ENCODE results near the gene SARM1. TPM values are rescaled to one million over a fixed set of nuclear protein-coding genes. Genes with fewer than 3 reads are reported as not detected.

The SARM1 gene
- total and polyA plus RNA-seq, 2 of the 13 experiments (the other 11 are each of a cell fraction or from before 2014, with no cell fraction given), result 0.73 to 0.86 TPM

GRCh38 chr17:28357061-28357900, 14.2 kb upstream of the SARM1 start, which contains the start of gene POLDIP2 (continued):
- TF ChIP-seq HOXD1 (CRISPR knock-in tag; IDR thresholded peaks at IDR 0.05), result peak; percentile 74
- no peak for TF ChIP-seq PHB2 (IDR thresholded peaks at IDR 0.05; ENCODE audit: partially characterized antibody)
- TF ChIP-seq ZNF224 (CRISPR knock-in tag; IDR thresholded peaks at IDR 0.05), result 0 out of 2 replicates have a peak, but pooled peaks have one; percentile 14
- TF ChIP-seq ONECUT2 (CRISPR knock-in tag; IDR thresholded peaks at IDR 0.05), result no peak
- TF ChIP-seq TRAFD1 (CRISPR knock-in tag; IDR thresholded peaks at IDR 0.05; ENCODE audit: borderline replicate concordance), result no peak
- peak; percentile 91 for TF ChIP-seq KMT2A (CRISPR knock-in tag; IDR thresholded peaks at IDR 0.05)
- TF ChIP-seq NR2F6 (IDR thresholded peaks at IDR 0.05), result no peak
- peak; percentile 45; the same call in 1 of the 2 replicates for TF ChIP-seq NR2F6 (CRISPR knock-in tag; IDR thresholded peaks at IDR 0.05)
- no peak for TF ChIP-seq ZNF12 (CRISPR knock-in tag; IDR thresholded peaks at IDR 0.05)
- no peak for TF ChIP-seq CENPX (CRISPR knock-in tag; IDR thresholded peaks at IDR 0.05)
- 0 out of 2 replicates have a peak, but pooled peaks have one; percentile 43 for TF ChIP-seq ZNF124 (CRISPR knock-in tag; IDR thresholded peaks at IDR 0.05)
- no peak for TF ChIP-seq ZNF296 (CRISPR knock-in tag; conservative IDR thresholded peaks at IDR 0.05)
- peak; percentile 50; the same call in 1 of the 2 replicates for TF ChIP-seq PPARG (CRISPR knock-in tag; conservative IDR thresholded peaks at IDR 0.05)
- TF ChIP-seq FOXK1 (CRISPR knock-in tag; IDR thresholded peaks at IDR 0.05; ENCODE audit: borderline replicate concordance, low read depth), result peak; percentile 96; the same call in 1 of the 2 replicates
- no peak for TF ChIP-seq MED8 (CRISPR knock-in tag; IDR thresholded peaks at IDR 0.05; ENCODE audit: insufficient replicate concordance)
- no peak for TF ChIP-seq DNMT1 (CRISPR knock-in tag; IDR thresholded peaks at IDR 0.05)
- TF ChIP-seq TGIF2 (CRISPR knock-in tag; IDR thresholded peaks at IDR 0.05), result 0 out of 2 replicates have a peak, but pooled peaks have one; percentile 52
- peak; percentile 76; the same call in 1 of the 2 replicates for TF ChIP-seq KDM4B (CRISPR knock-in tag; IDR thresholded peaks at IDR 0.05)
- TF ChIP-seq THYN1 (CRISPR knock-in tag; IDR thresholded peaks at IDR 0.05; ENCODE audit: borderline replicate concordance, low read depth), result peak; percentile 95; the same call in 1 of the 2 replicates
- peak; percentile 92 for TF ChIP-seq SNAPC2 (CRISPR knock-in tag; IDR thresholded peaks at IDR 0.05)
- TF ChIP-seq AKAP8 (CRISPR knock-in tag; IDR thresholded peaks at IDR 0.05), result peak; percentile 63; the same call in 1 of the 2 replicates
- TF ChIP-seq CHCHD3 (CRISPR knock-in tag; IDR thresholded peaks at IDR 0.05), result peak; percentile 50; the same call in 1 of the 2 replicates
- TF ChIP-seq MZF1 (CRISPR knock-in tag; IDR thresholded peaks at IDR 0.05; ENCODE audit: borderline replicate concordance), result no peak
- peak; percentile 52; the same call in 1 of the 2 replicates for TF ChIP-seq ZFP1 (CRISPR knock-in tag; IDR thresholded peaks at IDR 0.05)
- TF ChIP-seq ZNF331 (CRISPR knock-in tag; IDR thresholded peaks at IDR 0.05), result peak; percentile 85
- TF ChIP-seq TCF12 (IDR thresholded peaks at IDR 0.05), result no peak
- TF ChIP-seq TCF12 (CRISPR knock-in tag; IDR thresholded peaks at IDR 0.05), result peak; percentile 50; the same call in 1 of the 2 replicates
- peak; percentile 46; the same call in 1 of the 2 replicates for TF ChIP-seq ZNF552 (CRISPR knock-in tag; IDR thresholded peaks at IDR 0.05; ENCODE audit: borderline replicate concordance)
- no peak for TF ChIP-seq ZMYM3 (CRISPR knock-in tag; IDR thresholded peaks at IDR 0.05)
- TF ChIP-seq MYPOP (CRISPR knock-in tag; IDR thresholded peaks at IDR 0.05), result no peak
